ENCODE data around the gene ATG7. TPM values are rescaled to one million over a fixed set of nuclear protein-coding genes. Genes with fewer than 3 reads are reported as not detected.

ATG7 gene
- total and polyA plus RNA-seq, 5 donors from 2014 or later: 13.4 to 42.2 (median 15.3) TPM

DNA sequence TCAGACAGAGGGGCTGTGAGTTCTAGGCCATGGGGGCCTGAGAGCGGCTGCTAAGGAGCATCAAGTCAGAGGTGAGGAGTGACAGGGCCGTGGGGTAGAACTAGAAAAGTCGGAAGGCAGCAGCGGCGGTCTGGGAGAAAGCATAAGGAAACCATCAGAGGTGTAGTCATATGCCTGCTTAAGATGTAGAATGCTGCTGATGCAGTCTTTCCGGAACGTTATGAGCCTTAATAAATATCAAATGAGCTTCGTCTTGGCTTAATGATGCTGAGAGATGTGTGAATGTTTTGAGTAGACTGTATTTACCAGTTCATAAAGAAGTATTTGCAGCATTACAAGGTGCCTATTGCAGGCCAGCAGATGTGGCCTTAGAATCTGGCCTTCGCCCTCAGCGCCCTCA is 15.2 kb downstream of the ATG7 start:
- Mint-ChIP-seq H3K27me3 (no peaks in the 10 kb centered on the region), H3K9me3 (no peaks in the 10 kb centered on the region), H3K4me3 (peak overlapping the region in 1 of 4 donors; percentile 62), H3K4me1 (peaks cover 26 to 55% (median 44%) of the 10 kb centered on the region in 4 donors), H3K27ac (peak overlapping the region; percentile 38 to 87 (median 65)), H3K36me3 (peaks cover 12% of the 10 kb centered on the region)
- DNase-seq (no peak), ATAC-seq (ENCODE audit: low read depth in 2 of 2) (no peak)
- no peaks in the 10 kb centered on the region for H3K9me3 ChIP-seq (ENCODE audit: control insufficient read depth in 2 of 2, low read length in 2 of 2)
- no peak overlapping the region for H3K27ac ChIP-seq (ENCODE audit: insufficient read depth, low read length, poor library complexity, severe bottlenecking)
- H3K36me3 ChIP-seq (ENCODE audit: control insufficient read depth, insufficient read depth, low read length): peaks cover 6% of the 10 kb centered on the region
- H3K27me3 ChIP-seq (ENCODE audit: control insufficient read depth, insufficient read depth, low read length): no peaks in the 10 kb centered on the region
- peaks cover 46% of the 10 kb centered on the region for H3K4me1 ChIP-seq (ENCODE audit: control insufficient read depth, insufficient read depth, low read length, poor library complexity, severe bottlenecking)
- no peak overlapping the region for H3K4me3 ChIP-seq (ENCODE audit: low read depth, low read length)

DNA sequence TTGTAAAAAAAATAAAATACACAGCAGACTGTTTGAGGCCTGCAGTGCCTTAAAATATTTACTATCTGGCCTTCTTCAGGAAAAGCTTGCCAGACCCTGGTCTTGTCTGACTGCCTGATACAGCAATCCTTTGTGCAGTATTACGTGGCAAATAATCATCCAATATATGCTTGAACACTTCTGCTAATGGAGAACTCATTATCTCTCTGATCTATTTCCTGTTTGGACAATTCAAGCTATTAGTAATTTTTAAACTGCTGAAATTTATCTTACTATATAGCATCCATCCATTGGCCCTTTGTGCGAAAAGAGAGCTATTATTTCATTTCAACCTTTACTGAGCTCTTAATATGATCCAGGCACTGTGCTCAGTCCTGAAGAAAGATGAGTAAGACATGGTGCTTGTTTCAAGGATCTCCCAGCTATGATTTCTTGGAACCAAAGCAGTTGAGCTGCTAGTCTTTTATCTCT is 15.9 kb downstream of the ATG7 start:
- H3K9me3 ChIP-seq (ENCODE audit: control insufficient read depth in 2 of 2, low read length in 2 of 2): no peaks in the 10 kb centered on the region
- peak overlapping the region; percentile 33 for H3K4me3 ChIP-seq (ENCODE audit: low read depth, low read length)
- H3K36me3 ChIP-seq (ENCODE audit: control insufficient read depth, insufficient read depth, low read length): peaks cover 2% of the 10 kb centered on the region
- H3K27ac ChIP-seq (ENCODE audit: insufficient read depth, low read length, poor library complexity, severe bottlenecking): peak overlapping the region; percentile 75
- DNase-seq (no peak), ATAC-seq (ENCODE audit: low read depth in 2 of 2) (no peak)
- Mint-ChIP-seq H3K4me1 (peaks cover 26 to 55% (median 45%) of the 10 kb centered on the region in 4 donors), H3K4me3 (peak overlapping the region in 1 of 4 donors; percentile 52), H3K27ac (peak overlapping the region; percentile 38 to 87 (median 62)), H3K27me3 (no peaks in the 10 kb centered on the region), H3K36me3 (peaks cover 16% of the 10 kb centered on the region), H3K9me3 (no peaks in the 10 kb centered on the region)
- peaks cover 46% of the 10 kb centered on the region for H3K4me1 ChIP-seq (ENCODE audit: control insufficient read depth, insufficient read depth, low read length, poor library complexity, severe bottlenecking)
- no peaks in the 10 kb centered on the region for H3K27me3 ChIP-seq (ENCODE audit: control insufficient read depth, insufficient read depth, low read length)

DNA sequence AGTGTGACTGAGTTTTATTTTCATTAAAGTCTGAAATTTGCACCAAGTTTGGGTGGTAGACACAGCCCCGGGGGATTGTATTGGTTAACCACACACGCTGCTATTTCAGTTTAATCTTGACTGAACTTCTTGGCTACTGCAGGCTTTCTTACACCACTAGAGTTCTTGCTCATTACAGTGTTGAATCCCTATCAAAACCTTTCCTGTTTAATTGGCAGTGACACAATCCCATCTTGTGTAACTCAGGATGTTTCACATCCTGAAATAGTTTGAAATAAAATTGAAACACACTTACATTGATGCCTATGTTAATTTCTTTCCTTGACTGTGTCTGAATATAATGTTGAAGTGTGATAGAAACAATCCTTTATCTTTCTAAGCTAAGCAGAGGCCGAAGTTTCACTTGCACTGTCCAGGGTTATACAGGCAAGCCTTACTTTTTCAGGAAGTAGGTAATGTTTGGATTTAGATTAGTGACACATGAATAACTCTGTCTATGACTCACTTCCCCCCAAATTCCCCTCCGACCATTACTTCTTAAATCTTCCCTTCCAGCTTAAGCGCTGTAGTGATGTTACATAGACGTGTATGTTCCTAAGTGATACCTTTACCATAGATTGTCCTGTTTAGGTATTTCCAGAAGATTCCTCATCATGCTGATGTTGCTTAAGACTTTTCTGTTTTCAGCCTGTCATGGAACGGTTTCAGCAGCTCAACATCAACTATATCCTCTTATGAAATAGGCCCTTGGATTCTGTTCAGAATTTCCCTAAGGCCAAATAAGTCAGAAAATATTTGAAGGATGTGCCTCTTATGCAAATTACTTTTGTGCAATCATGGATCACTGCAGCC is 16.8 kb downstream of the ATG7 start:
- ATAC-seq (ENCODE audit: low read depth in 2 of 2): peak; percentile 19 to 25

DNA sequence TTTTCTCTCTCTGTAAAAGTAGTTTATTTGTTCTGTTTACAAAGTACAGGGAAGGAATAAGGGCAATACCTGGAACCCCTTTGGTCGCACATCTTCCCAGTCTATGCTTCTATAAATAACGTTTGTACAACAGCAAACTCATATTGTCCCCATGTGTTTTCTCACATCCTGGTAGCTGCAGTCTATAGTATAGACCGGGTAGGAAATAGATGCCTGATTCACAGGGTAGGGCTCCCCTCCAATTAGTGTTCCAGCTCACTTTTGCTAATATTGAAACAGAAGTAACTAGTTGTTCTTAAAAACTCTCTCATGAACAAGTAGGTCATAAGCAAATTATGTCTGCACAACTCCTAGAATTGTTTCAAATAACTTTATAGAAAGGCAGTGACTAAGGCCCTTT is 17.7 kb downstream of the ATG7 start:
- H3K4me1 ChIP-seq (ENCODE audit: control insufficient read depth, insufficient read depth, low read length, poor library complexity, severe bottlenecking): peaks cover 46% of the 10 kb centered on the region
- no peaks in the 10 kb centered on the region for H3K36me3 ChIP-seq (ENCODE audit: control insufficient read depth, insufficient read depth, low read length)
- H3K27me3 ChIP-seq (ENCODE audit: control insufficient read depth, insufficient read depth, low read length): no peaks in the 10 kb centered on the region
- ATAC-seq (ENCODE audit: low read depth in 2 of 2) (no peak), DNase-seq (no peak)
- no peak overlapping the region for H3K4me3 ChIP-seq (ENCODE audit: low read depth, low read length)
- H3K36me3 Mint-ChIP-seq: peaks cover 12% of the 10 kb centered on the region
- H3K4me3 Mint-ChIP-seq: peak overlapping the region in 2 of 4 donors; percentile 42 to 86
- no peaks in the 10 kb centered on the region for H3K9me3 Mint-ChIP-seq
- H3K27ac Mint-ChIP-seq: peak overlapping the region; percentile 80 to 93 (median 86)
- H3K27me3 Mint-ChIP-seq: no peaks in the 10 kb centered on the region
- H3K4me1 Mint-ChIP-seq: peaks cover 26 to 56% (median 45%) of the 10 kb centered on the region in 4 donors
- H3K9me3 ChIP-seq (ENCODE audit: control insufficient read depth in 2 of 2, low read length in 2 of 2): no peaks in the 10 kb centered on the region
- H3K27ac ChIP-seq (ENCODE audit: insufficient read depth, low read length, poor library complexity, severe bottlenecking): peak overlapping the region; percentile 75

More for the DNA sequence above, 16.8 kb downstream of the ATG7 start:
- H3K27me3 Mint-ChIP-seq: no peaks in the 10 kb centered on the region
- peak overlapping the region; percentile 80 to 93 (median 86) for H3K27ac Mint-ChIP-seq
- no peaks in the 10 kb centered on the region for H3K9me3 Mint-ChIP-seq
- Histone ChIP-seq H3K27ac (ENCODE audit: insufficient read depth, low read length, poor library complexity, severe bottlenecking) (peak overlapping the region; percentile 75), H3K36me3 (ENCODE audit: control insufficient read depth, insufficient read depth, low read length) (no peaks in the 10 kb centered on the region), H3K9me3 (ENCODE audit: control insufficient read depth in 2 of 2, low read length in 2 of 2) (no peaks in the 10 kb centered on the region), H3K27me3 (ENCODE audit: control insufficient read depth, insufficient read depth, low read length) (no peaks in the 10 kb centered on the region), H3K4me1 (ENCODE audit: control insufficient read depth, insufficient read depth, low read length, poor library complexity, severe bottlenecking) (peaks cover 46% of the 10 kb centered on the region), H3K4me3 (ENCODE audit: low read depth, low read length) (peak overlapping the region; percentile 33)
- H3K4me1 Mint-ChIP-seq: peaks cover 26 to 56% (median 45%) of the 10 kb centered on the region in 4 donors
- H3K4me3 Mint-ChIP-seq: peak overlapping the region in 1 of 4 donors; percentile 52
- peaks cover 15% of the 10 kb centered on the region for H3K36me3 Mint-ChIP-seq
- no peak for DNase-seq

DNA sequence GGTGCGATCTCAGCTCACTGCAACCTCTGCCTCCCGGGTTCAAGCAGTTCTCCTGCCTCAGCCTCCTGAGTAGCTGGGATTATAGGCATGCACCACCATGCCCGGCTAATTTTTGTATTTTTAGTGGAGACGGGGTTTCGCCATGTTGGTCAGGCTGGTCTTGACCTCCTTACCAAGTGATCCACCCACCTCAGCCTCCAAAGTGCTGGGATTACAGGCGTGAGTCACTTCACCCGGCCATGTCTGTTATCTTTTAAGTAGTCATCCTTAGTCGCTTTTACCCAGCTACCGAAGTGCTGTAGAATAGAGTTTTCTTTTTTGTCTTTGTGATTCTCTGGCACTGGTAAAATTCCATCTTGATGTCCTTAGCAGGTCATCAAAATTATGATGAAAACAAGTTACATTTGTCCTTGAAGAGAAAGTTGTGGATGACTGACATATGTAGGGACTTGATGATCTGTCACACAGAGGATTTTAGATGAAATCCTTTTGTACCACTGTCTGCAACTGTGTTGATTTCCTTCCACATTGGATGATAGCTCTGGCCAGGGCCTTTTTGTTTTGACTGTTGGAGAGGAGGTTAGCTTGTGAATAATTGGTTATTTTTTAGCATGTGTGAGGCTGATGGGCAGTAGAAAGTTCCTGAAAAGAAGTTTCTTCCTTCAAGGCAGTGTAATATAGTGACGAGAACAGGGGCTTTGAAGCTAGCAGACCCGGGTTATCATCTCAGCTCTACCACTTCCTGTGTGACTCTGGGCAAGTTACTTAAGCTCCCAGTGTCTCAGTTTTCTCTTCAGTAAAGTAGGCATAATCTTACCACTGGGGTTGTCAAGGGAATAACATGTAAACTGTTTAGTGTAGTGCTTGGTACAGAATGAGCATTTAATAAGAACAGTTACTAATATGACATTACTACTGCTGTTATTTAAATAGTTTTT is 18.8 kb downstream of the ATG7 start:
- Histone ChIP-seq H3K36me3 (ENCODE audit: control insufficient read depth, insufficient read depth, low read length) (no peaks in the 10 kb centered on the region), H3K4me3 (ENCODE audit: low read depth, low read length) (peak overlapping the region; percentile 59), H3K9me3 (ENCODE audit: control insufficient read depth in 2 of 2, low read length in 2 of 2) (no peaks in the 10 kb centered on the region), H3K27me3 (ENCODE audit: control insufficient read depth, insufficient read depth, low read length) (no peaks in the 10 kb centered on the region), H3K4me1 (ENCODE audit: control insufficient read depth, insufficient read depth, low read length, poor library complexity, severe bottlenecking) (peaks cover 46% of the 10 kb centered on the region), H3K27ac (ENCODE audit: insufficient read depth, low read length, poor library complexity, severe bottlenecking) (peak overlapping the region; percentile 75)
- no peaks in the 10 kb centered on the region for H3K9me3 Mint-ChIP-seq
- DNase-seq: peak in 2 of 3 donors; percentile 53 to 80
- peaks cover 30 to 59% (median 43%) of the 10 kb centered on the region in 4 donors for H3K4me1 Mint-ChIP-seq
- H3K27me3 Mint-ChIP-seq: no peaks in the 10 kb centered on the region
- ATAC-seq (ENCODE audit: low read depth in 2 of 2): peak; percentile 87 to 93
- H3K36me3 Mint-ChIP-seq: peaks cover 12% of the 10 kb centered on the region
- H3K27ac Mint-ChIP-seq: peak overlapping the region; percentile 86 to 99 (median 93)
- H3K4me3 Mint-ChIP-seq: peak overlapping the region; percentile 52 to 88 (median 70)

DNA sequence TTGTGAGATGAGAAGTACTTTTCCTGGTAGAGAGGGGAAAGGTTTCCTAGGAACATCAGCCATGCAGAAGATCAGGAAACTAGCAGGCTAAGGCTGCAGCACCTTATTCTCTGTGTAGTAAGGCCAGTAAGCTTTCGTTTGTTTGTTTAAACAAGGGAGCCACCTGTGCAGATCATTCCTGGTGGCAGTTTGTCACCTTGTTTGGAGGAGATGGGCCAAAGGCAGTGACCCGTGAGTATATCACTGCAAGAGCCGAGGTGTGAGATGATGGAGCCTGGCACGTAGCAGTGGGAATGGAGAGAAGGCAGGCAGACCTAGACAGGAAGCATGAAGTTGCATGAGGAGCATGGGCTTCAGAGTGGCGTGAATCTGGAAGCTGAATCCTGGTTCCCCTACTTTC is 19.6 kb downstream of the ATG7 start:
- Histone ChIP-seq H3K4me1 (ENCODE audit: control insufficient read depth, insufficient read depth, low read length, poor library complexity, severe bottlenecking) (peaks cover 46% of the 10 kb centered on the region), H3K9me3 (ENCODE audit: control insufficient read depth in 2 of 2, low read length in 2 of 2) (no peaks in the 10 kb centered on the region), H3K36me3 (ENCODE audit: control insufficient read depth, insufficient read depth, low read length) (no peaks in the 10 kb centered on the region), H3K27ac (ENCODE audit: insufficient read depth, low read length, poor library complexity, severe bottlenecking) (peak overlapping the region; percentile 75), H3K27me3 (ENCODE audit: control insufficient read depth, insufficient read depth, low read length) (no peaks in the 10 kb centered on the region), H3K4me3 (ENCODE audit: low read depth, low read length) (peak overlapping the region; percentile 43)
- Mint-ChIP-seq H3K27me3 (no peaks in the 10 kb centered on the region), H3K4me1 (peaks cover 25 to 58% (median 44%) of the 10 kb centered on the region in 4 donors), H3K36me3 (peaks cover 12% of the 10 kb centered on the region), H3K4me3 (peak overlapping the region in 3 of 4 donors; percentile 70 to 88 (median 71)), H3K9me3 (no peaks in the 10 kb centered on the region), H3K27ac (peak overlapping the region; percentile 86 to 99 (median 93))
- DNase-seq (no peak), ATAC-seq (ENCODE audit: low read depth in 2 of 2) (no peak)

DNA sequence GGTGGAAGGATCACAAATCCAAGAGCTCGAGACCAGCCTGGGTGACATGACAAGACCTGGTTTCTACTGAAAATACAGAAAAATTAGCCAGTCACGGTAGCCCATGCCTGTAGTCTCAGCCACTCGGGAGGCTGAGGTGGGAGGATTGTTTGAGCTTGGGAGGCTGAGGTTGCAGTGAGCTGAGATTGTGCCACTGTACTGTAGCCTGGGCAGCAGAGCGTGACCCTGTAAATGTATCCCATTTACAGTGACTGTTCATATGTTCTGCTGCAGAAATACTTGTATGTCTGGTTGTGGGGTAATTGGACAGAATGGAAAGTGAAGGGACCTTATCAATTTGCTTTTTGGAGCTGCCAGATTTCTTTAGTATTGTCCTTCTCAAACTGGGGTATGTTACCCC is 24.9 kb downstream of the ATG7 start:
- Mint-ChIP-seq H3K9me3 (no peaks in the 10 kb centered on the region), H3K27me3 (no peaks in the 10 kb centered on the region), H3K4me1 (peaks cover 8 to 21% (median 19%) of the 10 kb centered on the region in 4 donors), H3K36me3 (peaks cover 36% of the 10 kb centered on the region), H3K4me3 (no peak overlapping the region), H3K27ac (peak overlapping the region in 1 of 3 donors; percentile 1)
- Histone ChIP-seq H3K4me3 (ENCODE audit: low read depth, low read length) (no peak overlapping the region), H3K9me3 (ENCODE audit: control insufficient read depth in 2 of 2, low read length in 2 of 2) (no peaks in the 10 kb centered on the region), H3K4me1 (ENCODE audit: control insufficient read depth, insufficient read depth, low read length, poor library complexity, severe bottlenecking) (peaks cover under 1% of the 10 kb centered on the region), H3K27me3 (ENCODE audit: control insufficient read depth, insufficient read depth, low read length) (no peaks in the 10 kb centered on the region), H3K27ac (ENCODE audit: insufficient read depth, low read length, poor library complexity, severe bottlenecking) (no peak overlapping the region), H3K36me3 (ENCODE audit: control insufficient read depth, insufficient read depth, low read length) (peaks cover 35% of the 10 kb centered on the region)
- DNase-seq: no peak
- ATAC-seq (ENCODE audit: low read depth in 2 of 2): no peak
